Caco-2 (cell line): ENCODE results near the gene HSD17B10. TPM values are rescaled to one million over a fixed set of nuclear protein-coding genes. Genes with fewer than 3 reads are reported as not detected.

Experiments used
- BruUV-seq: library from RNA; stranded (reverse); fragments of 400-500 nt; replicated peaks from 2 replicates; lab custom pipeline; 2021; lab: Mats Ljungman, UMichigan
- CTCF ChIA-PET: fragments of 300-600 bp; sonication (Branson Sonifier 250); formaldehyde crosslinking; loops from one replicate; lab custom pipeline; 2022; ENCODE audit warnings: antibody characterized with exemption; lab: Charles Lee
- POLR2A ChIA-PET: fragments of 300-600 bp; sonication (Branson Sonifier 250); formaldehyde crosslinking; loops from one replicate; lab custom pipeline; 2022; ENCODE audit warnings: antibody characterized with exemption; lab: Charles Lee
- DNase-seq, 2 experiments: peaks; one replicate each; pipeline versions ENCODE4 v3.0.0 to v3.0.0-alpha.2; 2020 to 2022
- H3K27me3 ChIP-seq: replicated peaks from 2 replicates; pipeline ENCODE4 v1.6.0; 2011; ENCODE audit warnings: low read length; ENCODE audit not compliant: control insufficient read depth, insufficient read depth
- H3K36me3 ChIP-seq: 2 replicates; pipeline ENCODE4 v1.5.1; 2011; ENCODE audit warnings: low read length; ENCODE audit not compliant: control insufficient read depth, insufficient read depth
- H3K4me1 ChIP-seq: fragments of 250-450 bp; sonication (Bioruptor Pico); 2 replicates; pipeline ENCODE4 v1.5.1; 2020; ENCODE audit warnings: mild to moderate bottlenecking
- H3K4me3 ChIP-seq: 2 replicates; pipeline ENCODE4 v1.5.1; 2011; ENCODE audit warnings: low read depth, mild to moderate bottlenecking, control low read depth, low read length
- H3K9me3 ChIP-seq: fragments of 250-450 bp; sonication (Bioruptor Pico); 2 replicates; pipeline ENCODE4 v1.5.1; 2020; ENCODE audit warnings: mild to moderate bottlenecking, moderate library complexity
- H3K27ac Mint-ChIP-seq: one replicate; pipeline ENCODE4 v1.8.0; 2022; ENCODE audit warnings: mixed read lengths; ENCODE audit not compliant: unreplicated experiment
- H3K27me3 Mint-ChIP-seq: one replicate; pipeline ENCODE4 v1.8.0; 2022; ENCODE audit warnings: mixed read lengths; ENCODE audit not compliant: insufficient read depth, unreplicated experiment
- H3K36me3 Mint-ChIP-seq: one replicate; pipeline ENCODE4 v1.8.0; 2022; ENCODE audit warnings: mild to moderate bottlenecking, mixed read lengths; ENCODE audit not compliant: insufficient read depth, unreplicated experiment
- H3K4me1 Mint-ChIP-seq: one replicate; pipeline ENCODE4 v1.8.0; 2022; ENCODE audit warnings: low read depth, mixed read lengths; ENCODE audit not compliant: unreplicated experiment
- H3K4me3 Mint-ChIP-seq: one replicate; pipeline ENCODE4 v1.8.0; 2022; ENCODE audit warnings: mild to moderate bottlenecking, moderate library complexity, mixed read lengths; ENCODE audit not compliant: unreplicated experiment
- H3K9me3 Mint-ChIP-seq: one replicate; pipeline ENCODE4 v1.8.0; 2022; ENCODE audit warnings: mixed read lengths; ENCODE audit not compliant: unreplicated experiment
- CTCF ChIP-seq, 2 experiments: fragments of 200-600 bp in 1 of 2; IDR thresholded peaks; 1 replicate in 1 of 2; 2 replicates in 1 of 2; pipeline versions ENCODE4 v1.5.1 to v1.8.0; 2011 to 2022; ENCODE audit warnings: antibody characterized with exemption in 1 of 2, control low read depth in 1 of 2, inconsistent platforms in 1 of 2, low read depth in 1 of 2, low read length in 1 of 2, mild to moderate bottlenecking in 1 of 2, moderate library complexity in 1 of 2; ENCODE audit not compliant: insufficient read depth in 1 of 2, severe bottlenecking in 1 of 2, unreplicated experiment in 1 of 2
- intact Hi-C: fragments of 100-400 bp; cut with micrococcal nuclease; formaldehyde crosslinking; loops from one replicate; pipeline ENCODE4 v1.10.0; 2022; ENCODE audit not compliant: unreplicated experiment
- total RNA-seq: library from RNA; stranded (reverse); gene quantifications from 2 replicates; pipeline ENCODE4 v1.2.3, GENCODE V29; 2022

The HSD17B10 gene
- total RNA-seq, 1 experiment from 2014 or later, result 137 TPM

GRCh38 chrX:53437206-53437605 is 3.0 kb upstream of the HSD17B10 start:
- no peak overlapping the region for H3K27ac Mint-ChIP-seq
- TF ChIP-seq CTCF (IDR thresholded peaks at IDR 0.05; ENCODE audit: insufficient read depth in 1 of 2, low read depth in 1 of 2, low read length in 1 of 2, severe bottlenecking in 1 of 2, unreplicated experiment in 1 of 2), result no peak
- no TSS peak for BruUV-seq
- no peak for DNase-seq
- intact Hi-C loops, result no loop called here
- no peak overlapping the region for H3K4me3 Mint-ChIP-seq
- Histone ChIP-seq H3K4me3 (no peak overlapping the region), H3K36me3 (no peaks in the 10 kb centered on the region), H3K27me3 (no peaks in the 10 kb centered on the region), H3K4me1 (peaks cover 7% of the 10 kb centered on the region; the same call in 1 of the 2 replicates), H3K9me3 (no peaks in the 10 kb centered on the region)
- no peaks in the 10 kb centered on the region for H3K9me3 Mint-ChIP-seq
- ChIA-PET POLR2A (no interaction called here), CTCF (interaction anchor here (1.0 to 1.8 kb wide), 3 partner anchors 122 to 143 kb away, joined by 4 to 5 read pairs (median 4); no protein-coding TSS in a partner anchor)
- H3K27me3 Mint-ChIP-seq, result no peaks in the 10 kb centered on the region
- peaks cover 8% of the 10 kb centered on the region for H3K36me3 Mint-ChIP-seq
- peaks cover 7% of the 10 kb centered on the region for H3K4me1 Mint-ChIP-seq

DNA sequence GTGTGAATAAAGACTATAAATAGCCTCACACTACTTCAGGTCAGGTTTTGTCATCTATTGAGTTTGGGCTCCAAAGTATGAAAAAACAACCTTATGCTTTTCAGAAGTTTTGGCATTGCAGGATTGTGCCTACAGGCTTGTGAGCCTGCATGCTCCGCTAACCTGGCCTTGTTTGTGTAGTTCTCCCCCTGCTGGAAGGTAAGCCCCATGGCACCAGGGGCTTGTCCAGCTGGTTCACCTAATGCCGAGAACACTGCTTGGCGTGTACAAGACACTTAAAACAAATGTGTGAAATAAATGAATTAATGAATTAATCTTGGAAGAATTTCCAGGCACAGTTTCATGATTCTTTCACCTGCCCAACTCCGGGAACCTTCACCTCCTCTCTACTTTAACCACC is 1.8 kb upstream of the HSD17B10 start:
- POLR2A ChIA-PET, result interaction anchor here (0.5 kb wide), 1 partner anchor 472 kb away, joined by 3 read pairs; no protein-coding TSS in a partner anchor
- intact Hi-C loops, result no loop called here
- H3K9me3 Mint-ChIP-seq, result no peaks in the 10 kb centered on the region

DNA sequence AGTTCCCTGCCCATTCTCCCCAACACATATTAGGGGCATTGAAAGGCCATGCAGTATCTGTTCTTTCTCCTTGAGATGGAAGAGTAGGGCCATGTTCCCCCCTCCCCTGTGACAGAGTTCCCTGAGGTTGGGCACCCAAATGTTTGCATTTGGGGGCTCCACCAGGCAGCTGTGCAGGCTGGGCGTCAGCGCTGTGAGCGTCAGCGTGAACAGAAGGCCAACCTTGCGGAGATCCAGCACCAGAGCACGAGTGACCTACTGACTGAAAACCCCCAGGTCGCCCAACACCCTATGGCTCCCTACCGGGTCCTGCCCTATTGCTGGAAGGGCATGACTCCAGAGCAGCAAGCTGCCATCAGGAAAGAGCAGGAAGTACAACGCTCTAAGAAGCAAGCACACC is 3.9 kb downstream of the HSD17B10 start:
- POLR2A ChIA-PET, result no interaction called here
- Mint-ChIP-seq H3K9me3 (no peaks in the 10 kb centered on the region), H3K36me3 (peaks cover 21% of the 10 kb centered on the region), H3K4me1 (peaks cover 7% of the 10 kb centered on the region), H3K4me3 (no peak overlapping the region), H3K27me3 (no peaks in the 10 kb centered on the region), H3K27ac (no peak overlapping the region)
- H3K9me3 ChIP-seq, result no peaks in the 10 kb centered on the region
- CTCF ChIA-PET, result no interaction called here
- peaks cover 7% of the 10 kb centered on the region; the same call in 1 of the 2 replicates for H3K4me1 ChIP-seq
- no peaks in the 10 kb centered on the region; the same call in none of the 2 replicates for H3K36me3 ChIP-seq
- no peaks in the 10 kb centered on the region for H3K27me3 ChIP-seq
- no TSS peak for BruUV-seq
- no peak overlapping the region for H3K4me3 ChIP-seq
- no peak for TF ChIP-seq CTCF (IDR thresholded peaks at IDR 0.05; ENCODE audit: insufficient read depth in 1 of 2, low read depth in 1 of 2, low read length in 1 of 2, severe bottlenecking in 1 of 2, unreplicated experiment in 1 of 2)
- no peak for DNase-seq
- intact Hi-C loops, result no loop called here

More for the DNA sequence above, 1.8 kb upstream of the HSD17B10 start:
- peaks cover 8% of the 10 kb centered on the region for H3K36me3 Mint-ChIP-seq
- no peaks in the 10 kb centered on the region for H3K27me3 ChIP-seq
- H3K4me1 ChIP-seq, result peaks cover 7% of the 10 kb centered on the region; the same call in 1 of the 2 replicates
- TF ChIP-seq CTCF (IDR thresholded peaks at IDR 0.05; ENCODE audit: insufficient read depth in 1 of 2, low read depth in 1 of 2, low read length in 1 of 2, severe bottlenecking in 1 of 2, unreplicated experiment in 1 of 2), result peak; percentile 48 to 84
- peaks cover 7% of the 10 kb centered on the region for H3K4me1 Mint-ChIP-seq
- DNase-seq, result peak; percentile 61 to 67
- no peaks in the 10 kb centered on the region for H3K27me3 Mint-ChIP-seq
- H3K4me3 Mint-ChIP-seq, result no peak overlapping the region
- no peak overlapping the region for H3K4me3 ChIP-seq
- CTCF ChIA-PET, result interaction anchor here (0.5 to 1.8 kb wide), 6 partner anchors 10 to 612 kb away, joined by 3 to 5 read pairs (median 4); no protein-coding TSS in a partner anchor
- no TSS peak for BruUV-seq
- H3K36me3 ChIP-seq, result no peaks in the 10 kb centered on the region; the same call in none of the 2 replicates
- H3K9me3 ChIP-seq, result no peaks in the 10 kb centered on the region
- H3K27ac Mint-ChIP-seq, result no peak overlapping the region
